Limb (tissue), 2 donors: ENCODE measurements around the gene MR1.

Experiments
- DNase-seq, 2 donors: peaks; one replicate each; pipeline ENCODE4 v3.0.0-alpha.2; 2016; ENCODE audit errors: extremely low spot score in 2 of 2

The MR1 gene

DNA sequence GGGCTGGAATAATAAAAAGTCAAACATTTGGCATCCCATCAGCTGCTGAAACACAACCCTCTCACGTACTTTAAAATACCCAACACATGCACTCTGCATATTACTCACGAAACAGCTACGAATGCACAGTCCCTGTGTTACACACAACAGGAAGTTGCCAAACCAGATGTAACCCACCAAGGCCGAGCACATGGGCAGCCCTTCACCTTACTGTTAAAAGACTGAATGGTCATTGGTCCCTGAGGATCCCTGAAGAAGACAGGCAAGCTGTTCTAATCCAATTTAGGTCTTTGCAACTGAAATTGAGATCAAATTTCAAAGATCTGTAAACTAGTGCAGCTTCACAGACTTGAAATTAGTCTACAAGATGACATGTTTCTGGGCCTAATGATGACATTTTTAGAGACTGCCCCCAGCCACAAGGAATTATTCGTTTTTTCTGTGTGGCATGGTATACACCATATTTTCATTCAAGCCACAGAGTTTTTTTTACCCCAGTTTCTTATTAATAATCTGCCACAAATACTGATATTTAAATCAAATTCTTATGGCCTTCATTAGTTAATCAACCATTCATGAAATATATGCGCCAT lies 29.1 kb downstream of the MR1 start:
- DNase-seq: no peak

DNA sequence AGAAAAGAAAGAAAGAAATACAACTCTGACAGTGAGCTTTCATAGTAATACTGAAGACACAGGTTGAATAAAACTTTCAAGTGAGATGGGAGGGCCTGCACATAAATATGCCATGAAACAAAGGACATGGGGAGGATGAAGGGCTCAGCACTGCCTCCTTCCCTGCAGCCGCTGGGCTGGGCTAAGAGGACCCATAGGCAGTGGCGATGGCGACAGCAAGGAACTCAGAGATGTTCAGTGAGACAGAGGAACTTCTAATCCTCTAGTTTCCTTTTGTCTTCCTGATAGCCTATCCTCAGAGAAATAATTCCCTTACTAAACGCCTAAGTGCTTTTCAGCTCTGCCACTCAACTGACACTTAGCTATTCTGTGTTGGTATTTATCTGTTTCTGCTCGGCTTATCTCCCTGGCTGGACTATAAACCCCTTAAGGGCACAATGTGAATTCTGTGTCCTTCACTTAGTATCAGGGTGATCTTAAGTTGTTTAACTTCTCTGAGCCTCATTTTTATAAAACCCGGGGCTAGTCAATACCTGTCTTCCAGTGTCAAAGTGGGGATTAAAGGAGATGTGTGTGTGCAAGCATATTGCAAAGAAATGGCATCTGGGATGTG lies 30.3 kb downstream of the MR1 start:
- no peak for DNase-seq

DNA sequence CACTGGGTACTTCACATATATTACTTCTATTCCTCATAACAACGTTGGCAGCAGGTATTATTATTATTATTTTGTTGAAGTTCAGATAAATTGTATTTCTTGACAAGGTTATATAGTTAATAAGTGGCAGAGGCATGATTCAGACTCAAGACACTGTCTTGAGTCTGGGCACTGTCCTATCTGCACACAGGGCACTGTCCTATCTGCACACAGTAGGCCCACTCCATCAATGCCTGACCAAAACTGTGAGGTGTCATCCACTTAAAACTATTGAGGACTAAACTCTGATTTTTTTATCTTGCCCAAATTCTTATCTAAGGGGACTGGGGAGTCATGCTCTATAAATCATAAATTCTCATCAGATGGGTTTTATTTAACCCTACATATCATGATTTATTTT lies 30.9 kb downstream of the MR1 start:
- no peak for DNase-seq

DNA sequence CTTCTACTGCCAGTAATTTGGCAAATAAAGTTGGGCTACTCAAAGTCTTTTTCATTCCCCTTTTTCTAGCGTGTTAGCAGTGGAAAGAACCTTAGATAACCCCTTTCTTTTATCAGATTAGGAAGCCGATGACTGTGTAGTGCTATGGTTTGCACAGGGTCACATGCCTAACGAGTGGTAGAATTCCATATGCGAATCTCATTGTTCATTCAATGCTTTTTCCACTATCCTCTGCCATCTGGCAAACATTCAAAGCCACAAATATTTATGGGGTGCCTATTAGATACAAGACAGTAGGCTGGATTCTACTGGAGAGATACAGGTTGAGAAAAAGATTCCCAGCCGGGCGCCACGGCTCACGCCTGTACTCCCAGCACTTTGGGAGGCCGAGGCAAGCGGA lies 39.9 kb downstream of the MR1 start:
- DNase-seq: no peak

DNA sequence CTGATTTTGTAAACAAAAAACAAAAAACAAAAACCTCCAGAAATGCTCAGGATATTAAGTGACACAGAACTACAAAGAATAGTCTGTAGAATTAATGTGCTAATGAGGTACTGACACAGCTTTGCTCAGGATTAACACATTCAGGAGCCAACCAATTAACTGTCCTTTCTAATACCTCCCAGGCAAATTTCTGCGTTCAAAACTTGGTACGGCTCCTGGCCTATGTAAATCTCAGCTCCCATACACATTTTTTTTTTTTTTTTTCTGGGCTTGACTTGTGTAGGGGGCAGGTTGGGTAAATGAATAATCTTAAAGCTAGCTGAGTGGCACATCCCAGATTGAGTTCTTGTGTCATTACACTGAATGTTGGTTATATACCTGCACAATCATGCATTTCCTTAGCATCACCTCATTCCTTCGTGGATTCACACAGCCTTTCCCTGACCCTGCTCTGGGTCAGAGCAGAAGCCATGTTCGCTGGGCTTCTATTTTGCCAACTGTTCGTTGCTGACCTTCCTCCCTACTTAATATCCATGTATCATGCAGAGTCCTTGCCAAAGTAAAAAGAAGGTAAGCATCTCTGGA lies 42.1 kb downstream of the MR1 start:
- no peak for DNase-seq

DNA sequence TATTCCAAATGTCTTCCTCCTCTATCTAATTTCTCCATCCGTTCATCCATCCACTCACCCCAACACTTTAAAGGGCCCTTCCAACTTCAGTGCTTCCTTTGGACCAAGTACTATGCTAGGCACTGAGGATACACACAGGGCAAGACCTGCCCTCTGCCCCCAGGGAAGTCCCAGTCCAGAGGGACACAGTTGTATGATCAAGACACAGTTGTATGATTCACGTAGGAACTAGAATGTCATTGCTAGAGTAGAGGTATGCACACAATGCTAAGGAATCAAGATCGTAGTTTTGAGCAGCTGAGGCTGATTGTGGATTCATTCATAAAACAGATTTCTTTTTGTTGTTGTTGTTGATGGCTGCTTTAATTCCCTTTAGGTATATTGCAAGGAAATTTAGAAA lies 43.1 kb downstream of the MR1 start:
- no peak for DNase-seq

DNA sequence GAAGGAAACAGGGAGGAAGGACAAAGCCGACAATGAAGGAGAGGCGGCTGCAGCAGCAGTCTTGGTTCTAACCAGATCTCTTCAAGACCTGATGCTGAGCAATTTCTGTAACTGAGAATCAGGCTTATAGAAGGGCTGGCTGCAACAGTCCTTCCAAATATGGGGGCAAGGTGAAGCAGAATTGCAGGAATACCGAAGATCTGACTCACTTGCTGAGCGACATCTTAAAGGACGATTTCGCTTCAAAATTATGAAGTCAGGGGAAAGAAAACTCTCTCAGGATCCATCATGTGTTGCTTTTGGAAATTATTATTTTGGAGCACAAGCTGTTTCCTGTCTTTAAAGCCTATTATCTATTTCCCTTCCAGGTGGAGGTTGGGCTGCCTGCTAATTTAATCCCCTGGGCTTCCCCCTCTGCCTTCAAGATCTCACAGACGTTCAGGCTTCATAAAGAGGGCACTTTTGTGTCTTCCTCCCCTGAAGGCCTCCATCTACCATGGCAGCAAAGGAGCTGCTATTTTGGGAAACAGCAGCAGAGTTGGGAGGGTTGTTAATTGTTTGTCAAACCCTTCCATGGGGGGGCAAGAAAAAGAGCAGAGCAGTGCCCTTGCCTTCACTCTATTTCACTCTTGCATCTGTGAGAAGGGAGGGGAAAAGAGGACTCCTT lies 43.9 kb downstream of the MR1 start:
- DNase-seq: no peak

DNA sequence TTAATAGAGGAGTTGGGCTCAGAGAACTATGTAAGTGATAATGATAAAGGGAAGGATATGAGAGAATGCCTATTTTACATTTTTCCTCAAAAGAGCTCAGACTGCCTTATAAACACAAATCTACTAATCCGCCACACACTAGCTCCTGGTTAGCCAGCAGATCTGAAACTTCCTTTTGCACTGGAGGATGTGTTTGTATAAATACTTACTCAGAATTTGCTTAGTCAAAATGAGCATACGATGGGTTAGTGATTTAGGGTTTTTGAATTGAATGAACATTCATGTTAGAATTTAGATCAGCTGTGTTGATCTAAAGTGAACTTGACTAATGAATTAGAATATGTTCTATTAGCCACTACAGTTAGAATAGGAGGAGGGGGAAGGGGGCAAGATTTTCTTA lies 45.6 kb downstream of the MR1 start:
- DNase-seq: no peak

DNA sequence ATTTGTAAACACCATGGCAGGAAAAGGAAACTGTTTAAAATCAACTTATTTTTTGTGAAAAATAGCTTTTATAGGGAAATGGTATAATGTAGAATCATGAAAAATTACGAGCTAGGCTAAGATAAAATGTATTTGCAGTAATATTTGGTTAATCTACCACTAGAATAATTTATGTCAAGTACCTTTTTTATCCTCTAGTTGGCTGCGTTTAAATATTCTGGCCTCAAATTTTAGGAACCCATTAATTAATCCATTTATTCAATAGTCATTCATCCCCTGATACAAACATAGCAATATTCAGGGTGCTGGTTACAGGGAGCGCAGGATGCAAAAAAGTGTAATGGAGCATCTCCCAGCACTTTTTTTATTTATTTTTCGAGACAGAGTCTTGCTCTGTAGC lies 46.1 kb downstream of the MR1 start:
- DNase-seq: no peak

DNA sequence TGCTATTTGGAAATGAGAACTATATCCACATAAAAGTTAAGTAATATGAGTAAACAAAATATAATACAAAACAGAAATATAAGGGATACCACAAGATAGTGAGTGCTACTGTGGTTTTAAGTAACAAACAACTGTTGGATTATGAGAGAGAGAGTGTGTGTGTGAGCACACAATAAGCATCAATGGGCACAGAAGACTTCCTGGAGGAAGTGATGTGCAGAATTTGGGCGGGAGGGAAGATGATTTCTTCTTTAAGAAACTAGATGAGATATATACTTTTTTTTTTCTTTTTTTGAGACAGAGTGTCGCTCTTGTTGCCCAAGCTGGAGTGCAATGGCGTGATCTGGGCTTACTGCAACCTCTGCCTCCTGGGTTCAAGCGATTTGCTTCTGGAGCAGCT lies 46.8 kb downstream of the MR1 start:
- DNase-seq: no peak

DNA sequence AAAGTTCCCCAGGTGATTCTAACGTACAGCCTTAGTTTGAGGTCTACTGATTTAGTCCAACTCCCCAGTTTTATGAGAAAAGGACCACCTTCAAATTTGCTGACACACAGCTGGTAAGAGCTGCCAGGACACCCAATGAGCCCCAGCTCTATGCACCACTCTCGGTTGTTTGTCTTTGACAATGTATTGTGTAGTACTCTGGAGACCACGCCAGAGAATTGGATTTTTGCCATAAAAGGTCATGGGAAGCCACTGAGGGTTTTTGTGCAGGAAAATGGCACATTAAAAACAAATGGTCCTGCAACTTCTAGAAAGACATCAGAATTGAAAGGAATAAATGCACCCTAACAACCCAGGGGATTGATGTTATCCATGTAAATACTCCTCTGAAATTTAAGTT lies 47.6 kb downstream of the MR1 start:
- DNase-seq: no peak

DNA sequence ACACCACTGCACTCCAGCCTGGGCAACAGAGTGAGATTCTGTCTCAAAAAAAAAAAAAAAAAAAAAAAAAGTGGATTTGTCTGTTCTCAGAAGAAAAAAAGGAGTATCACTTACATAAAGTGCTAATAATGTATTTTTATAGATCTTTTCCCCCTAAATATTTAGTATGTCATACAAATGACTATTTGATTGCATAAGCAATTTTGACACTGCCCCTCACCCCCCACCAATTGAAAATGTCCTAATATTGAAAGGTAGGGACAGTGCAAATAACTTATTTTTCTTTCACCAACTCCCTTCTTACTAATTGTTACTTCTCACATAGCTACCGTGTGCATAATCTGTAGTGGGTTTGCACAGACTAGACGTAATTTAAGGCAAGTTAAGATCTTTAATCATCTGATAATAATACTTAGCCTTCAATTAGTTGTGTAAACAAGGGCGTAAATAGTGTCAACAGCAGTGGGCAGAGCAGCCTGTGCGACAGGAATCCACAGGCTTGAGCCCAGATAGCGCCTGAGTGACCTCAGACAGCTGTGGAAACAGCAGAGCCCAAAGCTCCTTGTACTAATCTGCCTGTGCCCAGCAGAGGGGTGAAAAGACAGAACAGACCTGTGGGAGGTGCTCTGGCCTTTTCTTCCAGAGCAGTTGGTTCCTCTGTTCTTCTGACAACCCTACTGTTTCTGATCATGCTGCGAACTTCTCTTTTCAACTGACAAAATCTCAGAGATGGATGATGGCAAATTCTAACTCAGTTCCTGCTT lies 50.2 kb downstream of the MR1 start:
- DNase-seq: no peak

DNA sequence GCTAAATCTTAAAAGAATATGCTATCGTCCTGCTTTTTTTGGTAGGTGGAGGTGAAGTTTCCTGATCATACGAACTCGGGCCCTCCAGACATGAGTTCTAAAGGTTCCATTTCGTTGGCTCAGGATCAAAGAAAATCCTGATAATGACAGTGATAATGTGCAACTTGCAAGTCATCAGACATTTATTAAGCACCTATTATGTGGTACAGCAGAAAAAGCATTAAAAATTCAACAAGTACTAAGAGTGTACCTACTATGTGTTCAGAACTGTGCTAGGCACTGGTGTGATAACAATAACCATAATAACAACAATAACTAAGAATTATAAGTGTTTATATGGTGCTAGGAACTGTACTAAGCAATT lies 50.8 kb downstream of the MR1 start:
- no peak for DNase-seq

DNA sequence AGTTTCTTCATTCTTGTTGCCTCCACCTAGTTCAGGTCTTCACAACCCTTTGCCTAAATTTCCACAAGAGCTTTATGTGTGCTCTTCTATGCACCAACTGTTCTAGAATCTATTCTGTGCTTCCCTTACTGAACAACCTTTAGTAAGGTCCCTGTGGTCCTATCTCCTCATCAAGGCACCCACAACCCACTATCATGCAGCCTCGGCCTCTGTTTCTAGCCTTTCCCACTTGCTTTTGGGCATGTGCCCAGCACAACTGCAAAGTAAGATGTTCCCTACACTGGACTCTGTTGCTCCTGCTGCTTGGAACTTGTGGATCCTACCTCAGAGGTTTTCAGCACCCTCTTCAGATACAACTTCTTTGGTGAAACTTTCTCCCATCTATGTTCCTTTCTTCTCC lies 52.3 kb downstream of the MR1 start:
- DNase-seq: no peak

DNA sequence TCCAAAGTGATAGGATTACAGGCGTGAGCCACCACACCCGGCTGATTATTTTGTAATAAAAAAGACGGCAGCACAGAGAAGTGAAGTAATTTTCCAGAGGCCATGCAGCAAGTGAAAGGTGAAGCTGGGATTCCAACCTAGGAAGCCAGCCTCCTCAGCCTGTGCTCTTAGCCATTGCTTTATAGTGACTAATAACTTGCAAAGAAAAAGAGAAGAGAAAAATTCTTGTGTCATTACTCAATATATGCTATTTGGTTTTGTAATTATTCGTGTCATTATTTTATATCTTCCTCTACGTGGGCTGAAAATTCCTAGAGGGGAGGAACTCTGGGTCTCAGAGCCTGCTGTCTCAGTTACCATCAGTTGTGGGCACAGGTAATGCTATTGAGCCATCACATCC lies 53.1 kb downstream of the MR1 start:
- DNase-seq: no peak

DNA sequence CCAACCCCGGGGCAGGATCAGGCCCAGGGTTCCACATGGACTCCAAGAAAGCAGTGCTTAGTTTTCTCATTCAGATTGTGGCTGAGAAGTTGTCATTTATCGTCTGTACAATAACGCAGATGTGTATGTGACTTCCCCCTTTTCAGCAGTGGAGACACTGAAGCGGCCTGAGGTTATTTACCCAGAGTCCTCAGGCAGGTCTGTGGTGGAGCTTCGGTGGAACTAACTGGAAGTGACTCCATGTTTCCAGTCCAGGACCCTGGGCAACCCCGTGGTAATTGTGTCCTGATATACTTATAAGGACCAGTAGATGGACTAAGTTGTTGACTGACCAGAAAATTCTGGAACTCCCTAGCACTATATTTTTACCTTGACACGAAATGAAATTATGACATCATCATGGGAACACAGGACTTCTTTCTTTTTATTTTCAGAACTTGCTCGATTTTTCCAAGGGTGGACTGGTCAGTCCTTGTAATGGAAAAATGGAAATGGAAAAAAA lies 53.7 kb downstream of the MR1 start:
- DNase-seq: no peak

DNA sequence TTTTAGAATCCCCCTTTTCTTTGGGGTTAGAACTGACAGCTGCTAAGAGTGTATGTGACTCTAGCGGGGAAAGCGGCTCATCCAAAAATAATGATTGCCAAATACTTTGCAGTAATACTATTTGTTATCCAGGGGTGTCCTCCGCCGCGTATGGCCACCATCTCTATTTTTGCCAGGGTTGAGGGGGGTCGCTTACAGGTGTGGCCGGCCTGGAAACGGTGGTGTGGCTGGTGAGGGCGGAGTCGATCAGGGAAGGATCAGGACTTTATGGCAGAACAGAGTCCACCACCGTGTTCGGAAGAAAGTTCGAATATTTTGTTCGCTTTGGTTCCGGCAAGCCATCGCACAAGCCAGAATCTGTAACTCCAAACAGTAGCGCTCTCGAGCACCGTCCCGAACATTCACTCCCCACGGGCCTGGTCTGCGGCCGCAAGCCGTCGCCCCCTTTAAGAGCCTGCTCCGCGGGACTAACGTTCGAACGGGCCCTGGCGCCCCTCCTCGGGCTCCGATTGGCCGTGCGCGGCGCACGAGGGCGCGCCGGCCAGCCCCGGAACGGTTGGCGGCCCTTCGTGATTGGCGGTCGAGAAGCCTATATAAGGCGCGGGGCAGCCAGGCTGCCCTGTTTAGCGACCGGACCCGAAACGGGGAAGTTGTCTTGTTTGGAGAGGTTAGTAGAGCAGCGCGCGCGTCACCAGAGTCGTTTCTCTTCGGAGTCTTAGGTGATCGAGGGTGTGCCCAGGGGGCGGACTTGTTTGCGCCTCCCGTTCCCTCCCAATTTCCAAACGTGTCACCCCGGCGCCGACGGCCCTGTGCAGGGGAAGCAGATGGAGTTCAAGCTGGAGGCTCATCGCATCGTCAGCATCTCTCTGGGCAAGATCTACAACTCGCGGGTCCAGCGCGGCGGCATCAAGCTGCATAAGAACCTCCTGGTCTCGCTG lies 54.6 kb downstream of the MR1 start, which contains the start of gene IER5:
Gene IER5, plus strand, starts transcription at position 622 of the 938 bp plus-strand sequence. Its CDS starts 203 bp downstream, at position 825.
- DNase-seq: peak; percentile 94 to 98

DNA sequence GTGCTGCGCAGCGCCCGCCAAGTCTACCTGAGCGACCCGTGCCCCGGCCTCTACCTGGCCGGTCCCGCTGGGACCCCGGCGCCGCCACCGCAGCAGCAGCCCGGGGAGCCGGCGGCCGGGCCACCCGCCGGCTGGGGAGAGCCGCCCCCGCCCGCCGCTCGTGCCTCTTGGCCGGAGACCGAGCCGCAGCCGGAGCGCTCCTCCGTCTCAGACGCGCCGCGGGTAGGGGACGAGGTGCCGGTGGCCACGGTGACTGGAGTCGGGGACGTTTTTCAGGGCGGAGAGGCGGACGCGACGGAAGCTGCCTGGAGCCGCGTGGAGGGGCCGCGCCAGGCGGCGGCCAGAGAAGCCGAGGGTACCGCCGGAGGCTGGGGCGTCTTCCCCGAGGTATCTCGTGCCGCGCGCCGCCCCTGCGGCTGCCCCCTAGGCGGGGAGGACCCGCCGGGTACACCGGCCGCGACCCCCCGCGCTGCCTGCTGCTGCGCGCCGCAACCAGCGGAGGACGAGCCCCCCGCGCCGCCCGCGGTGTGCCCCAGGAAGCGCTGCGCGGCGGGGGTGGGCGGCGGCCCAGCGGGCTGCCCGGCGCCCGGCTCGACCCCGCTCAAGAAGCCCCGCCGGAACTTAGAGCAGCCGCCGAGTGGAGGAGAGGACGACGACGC lies 55.4 kb downstream of the MR1 start:
- peak in 1 of 2 donors; percentile 65 for DNase-seq

DNA sequence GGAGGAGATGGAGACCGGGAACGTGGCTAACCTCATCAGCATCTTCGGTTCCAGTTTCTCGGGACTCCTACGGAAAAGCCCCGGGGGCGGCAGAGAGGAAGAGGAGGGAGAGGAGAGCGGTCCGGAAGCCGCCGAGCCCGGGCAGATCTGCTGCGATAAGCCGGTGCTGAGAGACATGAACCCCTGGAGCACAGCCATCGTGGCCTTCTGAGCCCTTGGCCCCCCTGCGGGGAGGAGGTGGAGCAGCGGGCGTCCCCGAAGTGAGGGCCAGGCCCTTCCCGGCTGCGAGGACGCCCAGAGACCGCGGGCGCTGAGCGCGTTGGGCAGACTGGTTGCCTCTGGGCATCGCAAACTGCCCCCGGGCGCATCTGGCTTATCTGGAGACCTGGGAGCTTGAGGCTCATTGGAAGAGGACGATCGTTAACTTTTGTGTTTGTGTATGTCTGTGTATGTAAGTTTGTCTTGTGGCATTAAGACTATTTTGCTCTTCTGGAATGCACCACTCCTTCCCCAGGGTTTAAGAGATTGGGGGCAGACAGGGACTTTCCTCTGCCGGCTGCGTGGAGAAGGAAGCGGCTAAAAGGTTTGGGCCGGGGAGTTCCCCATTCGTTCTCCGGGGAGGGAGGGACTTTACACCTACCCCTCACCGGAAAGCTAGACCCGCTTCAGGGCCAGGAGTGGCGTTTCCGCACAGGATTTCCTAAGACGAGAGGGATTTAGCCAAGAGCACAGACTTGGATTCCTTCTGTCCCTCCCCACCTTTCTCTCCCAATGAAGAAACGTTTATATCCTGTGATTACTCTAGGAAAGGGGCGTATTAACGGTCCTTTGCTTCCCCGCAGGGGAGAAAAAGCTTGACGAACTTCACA lies 56.1 kb downstream of the MR1 start:
- peak in 1 of 2 donors; percentile 78 for DNase-seq
